SK-N-SH treated with all-trans-retinoic acid at 6 μM for 48 hours (cell line): Measurements from ENCODE around the gene PPFIBP1.

Experiments used
- ATAC-seq: fragments of 200-7000 bp; cut with Tn5 transposase; 3 replicates; pipeline ENCODE4 v1.9.1; 2020; ENCODE audit warnings: mild to moderate bottlenecking, moderate library complexity
- ARNTL ChIP-seq: fragments of 450-650 bp; formaldehyde crosslinking; IDR thresholded peaks from 2 replicates; pipeline ENCODE4 v1.5.0; 2020; ENCODE audit warnings: low read depth, mild to moderate bottlenecking, moderate library complexity, borderline replicate concordance
- BACH2 ChIP-seq: fragments of 250-450 bp; sonication (Bioruptor Pico); IDR thresholded peaks from 2 replicates; pipeline ENCODE4 v1.9.0; 2021; ENCODE audit warnings: mild to moderate bottlenecking, borderline replicate concordance
- CREB5 ChIP-seq: fragments of 250-450 bp; sonication (Bioruptor Pico); IDR thresholded peaks from 2 replicates; pipeline ENCODE4 v1.5.1; 2020; ENCODE audit warnings: low read depth, mild to moderate bottlenecking, moderate library complexity
- CSDC2 ChIP-seq: fragments of 250-450 bp; sonication (Bioruptor Pico); IDR thresholded peaks from 2 replicates; pipeline ENCODE4 v1.5.0; 2020; ENCODE audit warnings: mild to moderate bottlenecking, moderate library complexity
- CSRNP3 ChIP-seq: fragments of 250-450 bp; sonication (Bioruptor Pico); IDR thresholded peaks from 2 replicates; pipeline ENCODE4 v1.5.1; 2021; ENCODE audit warnings: mild to moderate bottlenecking, moderate library complexity
- ESRRG ChIP-seq: fragments of 250-450 bp; sonication (Bioruptor Pico); IDR thresholded peaks from 2 replicates; pipeline ENCODE4 v1.6.1; 2021; ENCODE audit warnings: mild to moderate bottlenecking
- GLIS3 ChIP-seq: fragments of 250-450 bp; sonication (Bioruptor Pico); IDR thresholded peaks from 2 replicates; pipeline ENCODE4 v1.5.0; 2020; ENCODE audit warnings: mild to moderate bottlenecking, moderate library complexity
- ISL1 ChIP-seq: fragments of 250-450 bp; sonication (Bioruptor Pico); IDR thresholded peaks from 2 replicates; pipeline ENCODE4 v2.1.2; 2022; ENCODE audit warnings: mild to moderate bottlenecking, moderate library complexity
- PATZ1 ChIP-seq: fragments of 250-450 bp; sonication (Bioruptor Pico); IDR thresholded peaks from 2 replicates; pipeline ENCODE4 v1.8.0; 2020; ENCODE audit warnings: mild to moderate bottlenecking, moderate library complexity, borderline replicate concordance
- POU6F1 ChIP-seq: fragments of 250-450 bp; sonication (Bioruptor Pico); IDR thresholded peaks from 2 replicates; pipeline ENCODE4 v1.8.0; 2021; ENCODE audit warnings: low read depth, mild to moderate bottlenecking, moderate library complexity, borderline replicate concordance
- PPARA ChIP-seq: fragments of 250-450 bp; sonication (Bioruptor Pico); IDR thresholded peaks from 2 replicates; pipeline ENCODE4 v1.5.0; 2020; ENCODE audit warnings: mild to moderate bottlenecking, borderline replicate concordance
- RARB ChIP-seq: fragments of 250-450 bp; sonication (Bioruptor Pico); IDR thresholded peaks from 2 replicates; pipeline ENCODE4 v1.8.0; 2021; ENCODE audit warnings: mild to moderate bottlenecking, moderate library complexity
- SNAI2 ChIP-seq: fragments of 250-450 bp; sonication (Bioruptor Pico); IDR thresholded peaks from 2 replicates; pipeline ENCODE4 v1.5.0; 2020; ENCODE audit warnings: mild to moderate bottlenecking, moderate library complexity
- TCF4 ChIP-seq: fragments of 250-450 bp; sonication (Bioruptor Pico); IDR thresholded peaks from 2 replicates; pipeline ENCODE4 v1.8.0; 2021; ENCODE audit warnings: mild to moderate bottlenecking, moderate library complexity, borderline replicate concordance
- TOX ChIP-seq: fragments of 250-450 bp; sonication (Bioruptor Pico); IDR thresholded peaks from 2 replicates; pipeline ENCODE4 v1.8.0; 2021; ENCODE audit warnings: mild to moderate bottlenecking, moderate library complexity, borderline replicate concordance
- TSHZ2 ChIP-seq: fragments of 250-450 bp; sonication (Bioruptor Pico); IDR thresholded peaks from 2 replicates; pipeline ENCODE4 v1.5.0; 2020; ENCODE audit warnings: mild to moderate bottlenecking, moderate library complexity
- ZC3H10 ChIP-seq: fragments of 250-450 bp; sonication (Bioruptor Pico); IDR thresholded peaks from 2 replicates; pipeline ENCODE4 v1.5.1; 2021; ENCODE audit warnings: mild to moderate bottlenecking, moderate library complexity
- ZFP3 ChIP-seq: fragments of 250-450 bp; sonication (Bioruptor Pico); IDR thresholded peaks from 2 replicates; pipeline ENCODE4 v1.5.0; 2020; ENCODE audit warnings: mild to moderate bottlenecking, moderate library complexity
- ZFP30 ChIP-seq: fragments of 450-650 bp; formaldehyde crosslinking; IDR thresholded peaks from 2 replicates; pipeline ENCODE4 v1.5.0; 2022; ENCODE audit warnings: mild to moderate bottlenecking, moderate library complexity
- ZNF565 ChIP-seq: fragments of 450-650 bp; formaldehyde crosslinking; conservative IDR thresholded peaks from 2 replicates; pipeline ENCODE4 v1.5.0; 2020; ENCODE audit warnings: low read depth, mild to moderate bottlenecking, moderate library complexity
- ZNF8 ChIP-seq: fragments of 450-650 bp; formaldehyde crosslinking; IDR thresholded peaks from 2 replicates; pipeline ENCODE4 v1.5.0; 2020; ENCODE audit warnings: mild to moderate bottlenecking, moderate library complexity

PPFIBP1 gene

GRCh38 chr12:27705263-27705662 lies 181.3 kb downstream of the PPFIBP1 start:
- TF ChIP-seq ISL1 (CRISPR knock-in tag) = no peak
- no peak for TF ChIP-seq GLIS3 (CRISPR knock-in tag)
- TF ChIP-seq PPARA = no peak
- TF ChIP-seq TSHZ2 (CRISPR knock-in tag) = no peak
- TF ChIP-seq SNAI2 = no peak
- TF ChIP-seq PATZ1 (CRISPR knock-in tag) = no peak
- TF ChIP-seq CSRNP3 (CRISPR knock-in tag) = no peak
- TF ChIP-seq ARNTL = no peak
- TF ChIP-seq ZNF8 = no peak
- no peak for TF ChIP-seq TOX (CRISPR knock-in tag)
- TF ChIP-seq RARB (CRISPR knock-in tag) = no peak
- TF ChIP-seq CSDC2 (CRISPR knock-in tag) = no peak
- TF ChIP-seq BACH2 = no peak
- no peak for TF ChIP-seq TCF4 (CRISPR knock-in tag)
- TF ChIP-seq ZFP30 (CRISPR knock-in tag) = no peak
- TF ChIP-seq CREB5 (CRISPR knock-in tag) = no peak
- TF ChIP-seq ZNF565 (CRISPR knock-in tag) = no peak
- no peak for TF ChIP-seq ZFP3 (CRISPR knock-in tag)
- no peak for TF ChIP-seq ZC3H10 (CRISPR knock-in tag)
- TF ChIP-seq POU6F1 (CRISPR knock-in tag) = no peak
- ATAC-seq = no peak

DNA sequence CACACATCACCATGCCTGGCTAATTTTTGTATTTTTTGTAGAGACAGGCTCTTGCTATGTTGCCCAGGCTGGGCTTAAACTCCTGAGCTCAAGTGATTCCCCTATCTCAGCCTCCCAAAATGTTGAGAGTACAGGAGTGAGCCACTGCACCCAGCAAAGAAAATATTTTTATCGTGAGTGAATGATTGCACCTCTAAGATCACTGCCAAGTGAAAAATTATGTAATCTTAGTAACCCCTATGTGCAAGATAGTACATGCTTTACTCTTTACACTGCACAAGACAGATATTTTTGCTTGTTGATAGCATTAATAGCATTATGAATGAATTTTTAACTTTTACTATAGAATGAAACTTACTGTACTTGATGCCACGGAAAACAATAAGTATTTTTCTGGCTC lies 183.2 kb downstream of the PPFIBP1 start:
- TF ChIP-seq POU6F1 (CRISPR knock-in tag) (no peak), BACH2 (no peak), PATZ1 (CRISPR knock-in tag) (no peak), GLIS3 (CRISPR knock-in tag) (no peak), ARNTL (no peak), ZNF8 (no peak), ZFP3 (CRISPR knock-in tag) (no peak), ZFP30 (CRISPR knock-in tag) (no peak), TCF4 (CRISPR knock-in tag) (no peak), ISL1 (CRISPR knock-in tag) (no peak), ZC3H10 (CRISPR knock-in tag) (no peak), ZNF565 (CRISPR knock-in tag) (no peak), TOX (CRISPR knock-in tag) (no peak), ESRRG (CRISPR knock-in tag) (no peak), CSDC2 (CRISPR knock-in tag) (no peak), TSHZ2 (CRISPR knock-in tag) (no peak)
- ATAC-seq = no peak
